CD4-positive, alpha-beta T cell treated with Interleukin-6 at 100 ng/mL for 8 hours (primary cell): ENCODE measurements around the gene FBLN1.
"Not testable (repeated sequence)": the region's sequence is repeated elsewhere in the genome, so short reads cannot be mapped to it uniquely, and the experiment has no call there.

Experiments
- DNase-seq: peaks from one replicate; pipeline ENCODE4 v3.0.0-alpha.2; 2020; ENCODE audit warnings: mixed read lengths, low spot score

Gene FBLN1

GRCh38 chr22:45548991-45549761, 46.5 kb downstream of the FBLN1 start:
- DNase-seq, result no peak

DNA sequence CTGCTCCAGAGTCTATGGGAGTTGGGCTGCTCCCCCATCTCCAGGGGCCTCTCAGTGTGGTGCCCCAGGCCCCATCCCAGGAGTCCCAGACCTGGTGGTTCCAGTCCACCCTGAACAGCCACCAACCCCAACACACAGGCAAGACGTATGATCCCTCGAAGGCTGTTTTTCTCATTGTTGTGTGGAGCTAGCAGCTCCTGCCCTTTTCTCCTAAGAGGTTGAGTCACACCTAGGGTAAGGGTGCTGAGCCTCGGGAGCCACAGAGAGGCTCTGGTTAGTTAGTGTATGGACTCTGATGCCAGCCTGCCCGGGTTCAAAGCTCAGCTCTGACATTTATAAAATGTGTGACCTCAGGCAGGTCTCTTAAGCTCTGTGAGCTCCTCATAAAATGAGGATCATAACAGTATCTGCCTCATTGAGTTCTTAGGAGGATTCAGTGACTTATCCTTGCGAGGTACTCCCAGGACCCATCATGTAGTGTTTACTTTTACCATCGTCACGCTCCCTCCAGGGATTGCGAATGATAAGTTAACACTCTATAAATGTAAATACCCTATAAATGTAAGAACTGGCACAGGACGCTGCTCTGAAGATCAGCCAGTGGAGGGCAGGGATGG, 47.2 kb downstream of the FBLN1 start:
- no peak for DNase-seq

DNA sequence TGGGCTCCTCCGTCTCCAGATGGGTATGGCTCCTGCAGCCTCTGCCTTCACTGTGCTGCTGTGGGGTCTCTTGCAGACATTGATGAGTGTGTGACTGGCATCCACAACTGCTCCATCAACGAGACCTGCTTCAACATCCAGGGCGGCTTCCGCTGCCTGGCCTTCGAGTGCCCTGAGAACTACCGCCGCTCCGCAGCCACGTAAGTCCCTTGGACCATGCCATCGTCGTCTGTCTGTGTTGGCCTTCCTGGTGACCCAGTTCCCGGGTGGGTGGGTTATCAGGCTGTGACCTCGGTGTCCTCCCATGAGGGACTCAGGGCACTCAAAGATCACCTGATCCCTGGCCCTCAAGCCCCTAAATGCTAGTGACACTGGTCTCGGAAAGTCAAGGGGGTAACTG, 47.7 kb downstream of the FBLN1 start:
- no peak for DNase-seq

DNA sequence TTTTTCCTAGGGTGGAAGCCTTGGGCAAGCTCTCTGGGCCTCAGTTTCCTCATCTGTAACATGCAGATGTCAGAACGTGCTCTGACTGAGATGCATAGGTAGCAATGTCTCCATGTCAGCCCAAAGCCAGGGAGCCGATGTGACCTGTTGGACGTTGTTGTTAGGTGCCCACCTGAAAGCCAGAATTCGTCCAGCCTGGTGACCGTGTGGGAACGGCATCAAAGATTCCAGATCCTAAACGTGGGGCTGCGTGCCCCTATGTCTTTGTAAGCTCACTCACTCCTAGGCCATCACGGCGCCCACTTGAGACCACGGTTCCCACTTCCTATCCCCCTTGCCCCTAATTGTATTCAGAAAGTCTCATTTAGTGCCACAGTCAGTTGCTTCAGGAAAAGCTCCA, 48.2 kb downstream of the FBLN1 start:
- DNase-seq, result no peak

- no peak for DNase-seq
Measured at GRCh38 chr22:45551310-45552016, 48.8 kb downstream of the FBLN1 start.

DNA sequence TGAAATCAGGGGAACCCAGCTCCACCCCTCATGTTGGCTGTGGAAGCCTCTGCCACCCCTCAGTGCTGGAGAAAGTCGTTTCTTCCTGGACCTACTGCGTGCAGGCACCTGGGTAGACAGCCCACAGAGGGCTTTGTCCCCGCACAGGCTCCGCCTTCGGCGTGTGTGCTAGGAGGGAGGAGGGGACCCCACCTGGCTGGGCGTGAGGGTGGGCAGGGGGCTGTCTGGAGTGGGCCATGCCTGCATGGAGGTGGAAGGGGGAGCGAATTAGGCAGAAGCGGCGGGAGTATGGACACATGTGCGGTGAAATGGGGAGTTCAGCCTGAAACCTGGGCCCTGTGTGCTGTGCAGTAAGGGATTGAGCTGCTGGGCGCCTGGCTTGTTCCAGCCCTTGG, 49.3 kb downstream of the FBLN1 start:
- DNase-seq, result no peak

DNA sequence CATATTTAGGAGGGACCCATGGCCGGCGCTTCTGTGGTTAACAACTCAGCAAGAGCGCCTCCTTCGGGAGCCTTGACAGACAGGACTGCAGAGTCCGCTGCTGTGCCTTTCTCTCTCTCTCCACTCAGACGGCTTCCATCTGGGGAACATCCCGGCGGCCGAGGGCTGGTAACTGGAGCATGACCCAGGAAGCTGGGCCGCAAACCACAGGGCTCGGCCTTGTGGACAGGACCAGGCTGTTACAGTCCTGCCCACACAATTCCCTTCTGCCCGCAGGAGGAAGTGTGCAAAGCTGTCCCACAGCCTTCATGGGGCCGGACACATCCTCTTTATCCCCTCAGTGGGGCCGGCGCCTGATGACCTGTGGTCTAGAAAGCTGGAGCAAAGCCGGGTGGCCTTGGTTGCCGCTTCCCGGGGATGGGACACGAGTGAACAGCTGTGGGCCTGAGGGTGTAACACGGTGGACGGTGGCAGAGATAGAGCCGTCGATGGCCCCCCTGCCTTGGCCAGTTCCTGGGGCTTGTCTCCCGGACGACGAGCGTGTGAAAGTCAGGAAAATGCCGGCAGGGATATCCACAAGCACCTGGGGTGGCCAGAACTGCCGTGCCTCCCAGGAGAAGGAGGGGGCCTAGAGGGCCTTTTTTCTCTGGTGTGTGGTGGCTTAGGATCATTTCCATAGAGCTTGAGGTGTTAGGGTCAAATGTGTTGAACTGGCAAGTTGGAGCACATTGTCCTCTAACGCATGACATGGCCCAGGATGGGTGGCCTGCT, 50.1 kb downstream of the FBLN1 start:
- no peak for DNase-seq

DNA sequence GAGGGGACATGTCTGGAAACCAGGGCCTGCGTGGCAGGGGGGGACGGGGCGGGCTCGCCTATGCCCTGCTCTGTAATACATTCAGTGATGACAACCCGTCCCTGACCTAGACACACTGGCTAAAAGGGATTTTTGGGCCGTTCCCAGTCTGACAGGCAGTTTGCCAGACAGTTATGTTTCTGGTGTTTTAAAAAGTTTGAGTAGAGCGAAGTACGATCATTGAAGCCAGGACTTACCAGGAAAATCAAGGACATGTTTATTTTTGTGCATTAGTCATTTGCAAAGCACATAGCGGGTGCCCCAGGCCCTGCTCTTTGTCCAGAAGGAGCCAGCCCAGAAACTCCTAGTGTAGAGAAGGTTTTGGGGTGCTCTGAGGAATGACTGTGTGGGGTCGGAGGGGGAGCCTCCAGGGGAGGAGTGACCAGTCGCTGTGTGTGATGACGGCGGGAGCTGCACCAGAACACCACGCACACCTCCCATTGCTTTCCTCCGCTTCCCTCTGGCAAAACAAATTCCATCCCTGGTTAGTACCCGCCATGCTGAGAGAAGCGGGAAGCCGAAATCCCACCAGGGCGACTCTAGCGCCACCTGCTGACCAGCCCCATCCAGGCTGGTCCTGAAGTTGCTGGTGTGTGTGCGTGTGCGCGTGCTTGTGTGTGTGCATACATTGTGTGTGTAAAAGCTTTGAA, 50.8 kb downstream of the FBLN1 start:
- DNase-seq, result peak; percentile 24

DNA sequence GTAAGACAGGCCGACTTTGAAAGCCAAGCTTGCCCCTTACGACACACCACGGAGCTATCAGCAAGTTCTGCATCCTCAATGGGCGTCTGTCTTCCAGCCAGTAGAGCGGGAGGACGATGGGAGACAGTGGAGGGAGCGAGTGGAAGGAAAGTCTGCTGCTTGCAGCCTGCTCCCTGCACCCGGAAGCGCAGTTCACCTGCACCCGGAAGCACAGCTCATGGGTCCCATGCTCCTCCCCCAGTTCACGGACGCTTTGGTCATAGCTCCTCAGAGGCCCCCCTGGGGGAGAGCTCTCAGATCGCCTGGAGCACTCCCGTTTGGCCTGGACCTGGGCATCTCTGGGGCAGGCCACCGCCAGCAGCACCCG, 51.3 kb downstream of the FBLN1 start:
- DNase-seq, result no peak

DNA sequence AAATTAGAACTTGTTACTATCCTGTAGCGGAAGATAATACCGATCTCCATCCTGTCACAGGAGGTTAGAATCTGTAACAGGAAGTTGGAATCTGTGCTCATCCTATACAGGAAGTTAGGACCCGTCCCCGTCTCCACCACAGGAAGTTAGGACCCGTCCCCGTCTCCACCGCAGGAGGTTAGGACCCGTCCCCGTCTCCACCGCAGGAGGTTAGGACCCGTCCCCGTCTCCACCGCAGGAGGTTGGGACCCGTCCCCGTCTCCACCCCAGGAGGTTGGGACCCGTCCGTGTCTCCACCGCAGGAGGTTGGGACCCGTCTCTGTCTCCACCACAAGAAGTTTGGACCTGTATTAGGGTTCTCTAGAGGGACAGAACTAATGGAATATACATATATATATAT, 52.2 kb downstream of the FBLN1 start:
- no peak for DNase-seq

GRCh38 chr22:45557926-45558325, 55.2 kb downstream of the FBLN1 start:
- DNase-seq, result not testable (repeated sequence)

DNA sequence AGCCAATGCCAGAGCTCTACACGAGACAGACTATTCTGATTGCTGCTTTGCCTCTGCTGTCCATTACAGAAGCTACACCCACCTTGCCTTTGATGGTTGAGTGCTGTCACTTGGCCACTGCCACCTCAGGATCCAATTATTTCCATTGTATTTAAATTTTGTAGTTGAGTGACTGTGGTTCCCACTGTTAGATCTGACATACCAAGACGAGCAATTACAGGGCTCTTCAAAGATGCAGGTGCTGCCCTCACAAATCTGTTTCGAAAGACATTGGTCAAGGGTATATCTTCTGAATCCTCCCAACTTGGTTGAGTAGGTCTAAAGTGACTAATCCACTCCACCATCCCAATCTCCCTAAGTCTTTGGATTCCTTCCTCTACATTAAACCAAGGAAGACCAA, 57.4 kb downstream of the FBLN1 start:
- not testable (repeated sequence) for DNase-seq

DNA sequence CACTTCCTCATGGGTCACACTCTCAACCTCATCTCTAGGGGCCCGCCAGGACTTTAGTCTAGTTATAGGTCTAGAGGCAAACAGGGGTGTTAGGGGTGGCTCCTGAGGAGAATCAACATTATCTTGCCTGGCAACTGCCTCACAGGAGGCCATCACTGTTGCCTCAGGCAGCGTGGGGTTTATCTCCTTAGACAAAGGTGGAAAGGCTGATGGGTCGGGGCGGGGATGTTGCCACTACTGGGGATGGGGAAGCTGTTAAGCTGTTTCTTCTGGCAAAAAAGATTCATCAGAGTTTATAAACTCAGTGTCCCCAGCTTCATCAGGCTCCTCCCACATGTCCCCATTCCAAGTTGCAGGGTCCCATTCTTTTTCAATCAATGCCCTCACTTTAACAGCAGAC, 58.1 kb downstream of the FBLN1 start:
- DNase-seq, result not testable (repeated sequence)

DNA sequence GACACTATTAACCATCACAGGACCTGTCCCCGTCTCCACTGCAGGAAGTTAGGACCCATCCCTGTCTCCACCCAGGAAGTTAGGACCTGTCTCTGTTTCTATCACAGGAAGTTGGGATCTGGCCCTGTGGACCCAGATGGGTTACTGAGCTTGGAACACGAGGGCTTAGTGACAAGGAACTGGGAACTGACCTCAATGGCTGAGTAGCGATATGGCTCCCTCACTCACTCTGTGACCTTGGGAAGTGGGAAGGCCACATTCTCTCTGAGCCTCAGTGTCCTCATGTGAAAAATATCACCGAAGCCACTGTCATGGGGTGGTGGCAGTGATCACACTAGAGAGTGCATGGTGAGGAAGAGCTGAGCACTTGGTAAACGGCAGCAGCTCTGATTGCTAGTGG, 59.4 kb downstream of the FBLN1 start:
- DNase-seq, result no peak

GRCh38 chr22:45562537-45563361, 60.1 kb downstream of the FBLN1 start:
- no peak for DNase-seq

DNA sequence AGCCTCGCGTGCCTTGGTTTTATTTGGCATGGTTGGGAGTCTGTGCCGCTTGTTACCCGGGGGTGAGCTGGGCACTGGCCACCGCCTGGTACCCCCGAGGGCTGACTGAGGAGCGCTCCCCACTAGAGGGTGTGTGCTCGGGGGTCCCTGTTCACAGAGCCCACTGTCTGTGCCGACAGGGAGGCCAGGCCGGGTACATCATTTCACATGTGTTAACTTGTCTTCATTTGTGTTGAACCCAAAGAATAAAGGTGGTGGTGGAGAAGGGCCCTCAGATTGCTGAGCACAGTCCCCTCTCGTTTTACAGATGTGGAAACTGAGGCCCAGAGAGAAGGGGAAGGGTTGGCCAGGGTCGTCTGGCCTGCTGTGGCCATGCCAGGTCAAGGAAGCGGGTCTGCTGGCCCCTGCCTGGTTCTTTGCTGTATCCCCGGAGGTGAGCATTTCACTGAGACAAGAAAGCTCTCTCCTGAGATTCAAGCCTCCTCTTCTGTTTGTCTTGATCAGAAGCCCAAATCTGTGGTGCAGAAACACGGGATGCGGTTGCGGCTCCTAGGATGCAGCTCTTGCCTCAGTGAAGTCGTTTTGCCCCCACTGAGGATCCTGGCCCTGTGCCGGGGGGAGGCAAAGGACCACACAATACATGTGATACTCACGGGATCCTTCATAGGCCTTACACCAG, 60.8 kb downstream of the FBLN1 start:
- no peak for DNase-seq

DNA sequence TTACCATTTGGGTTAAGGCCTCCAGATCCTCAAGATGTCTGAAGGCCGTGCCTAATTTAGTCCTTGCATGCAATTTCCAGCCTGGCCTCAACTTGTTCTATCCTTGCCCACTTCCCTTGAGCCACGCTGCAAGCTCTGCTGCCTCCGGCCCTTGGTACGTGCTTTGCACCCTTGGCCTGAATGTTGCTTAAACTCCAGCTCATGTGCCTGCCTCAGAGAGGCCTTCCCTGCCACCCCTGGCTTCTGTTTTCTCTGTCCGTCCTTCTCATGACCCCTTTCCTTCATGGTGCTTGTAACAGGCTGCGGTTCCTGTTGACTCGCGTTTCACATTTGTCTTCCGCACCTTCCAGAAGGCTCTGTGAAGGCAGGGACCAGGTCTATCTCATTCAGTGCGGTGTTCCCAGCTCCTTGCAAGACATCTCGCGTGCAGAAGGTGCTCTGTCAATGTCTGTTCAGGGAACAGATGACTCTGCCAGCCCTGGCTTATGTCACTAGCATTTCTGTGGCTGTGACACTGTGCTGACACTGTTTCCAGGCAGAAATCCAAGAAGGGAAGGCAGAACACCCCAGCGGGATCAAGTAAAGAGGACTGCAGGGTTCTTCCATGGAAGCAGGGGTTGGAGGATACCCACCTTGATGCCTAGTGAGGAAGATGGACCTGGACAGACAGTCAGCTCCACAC, 61.8 kb downstream of the FBLN1 start:
- no peak for DNase-seq

GRCh38 chr22:45565171-45565570, 62.5 kb downstream of the FBLN1 start:
- no peak for DNase-seq

DNA sequence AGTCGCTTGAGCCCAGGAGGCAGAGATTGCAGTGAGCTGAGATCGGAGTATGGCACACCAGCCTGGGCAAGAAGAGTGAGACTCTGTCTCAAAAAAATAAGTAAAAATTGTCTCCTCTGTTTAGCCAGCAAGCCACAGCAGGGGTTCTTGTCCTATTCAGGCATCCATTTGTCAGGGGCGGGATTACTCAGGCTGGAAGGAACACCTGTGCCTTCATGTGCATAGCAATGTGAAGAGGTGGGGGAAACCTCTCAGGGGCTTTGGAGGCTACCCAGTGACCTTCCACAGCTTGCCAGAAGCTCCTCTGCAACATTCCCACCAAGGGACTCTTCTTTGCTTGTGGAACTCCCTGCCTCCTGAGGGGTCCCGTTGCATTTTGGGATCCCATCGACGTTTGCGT, 63.3 kb downstream of the FBLN1 start:
- no peak for DNase-seq

DNA sequence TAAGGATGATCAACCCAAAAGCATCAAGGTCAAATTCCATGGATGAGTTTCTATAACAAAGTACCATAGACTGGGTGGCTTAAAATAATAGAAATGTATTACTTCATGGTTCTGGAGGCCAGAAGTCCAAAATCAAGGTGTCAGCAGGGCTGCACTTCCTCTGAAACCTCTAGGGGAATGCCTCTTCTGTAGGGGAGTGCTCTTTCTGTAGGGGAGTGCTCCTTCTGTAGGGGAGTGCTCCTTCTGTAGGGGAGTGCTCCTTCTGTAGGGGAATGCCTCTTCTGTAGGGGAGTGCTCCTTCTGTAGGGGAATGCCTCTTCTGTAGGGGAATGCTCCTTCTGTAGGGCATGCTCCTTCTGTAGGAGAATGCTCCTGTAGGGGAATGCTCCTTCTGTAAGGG, 65.5 kb downstream of the FBLN1 start:
- no peak for DNase-seq
